ENCODE results near the gene HAPSTR1. TPM values are rescaled to one million over a fixed set of nuclear protein-coding genes. Genes with fewer than 3 reads are reported as not detected.

HAPSTR1 gene
- polyA plus RNA-seq, 1 experiment: 11.9 TPM

GRCh38 chr16:9125658-9126505 is 34.4 kb downstream of the HAPSTR1 start:
- TF ChIP-seq CTCF (IDR thresholded peaks at IDR 0.05; ENCODE audit: insufficient read depth, low read depth, low read length): no peak
- no peak for DNase-seq (ENCODE audit: low read depth)
- Histone ChIP-seq H3K4me3 (ENCODE audit: low read depth, low read length) (no peak overlapping the region), H3K36me3 (ENCODE audit: control insufficient read depth, insufficient read depth, low read length) (peaks cover 11% of the 10 kb centered on the region), H3K27me3 (ENCODE audit: control insufficient read depth, insufficient read depth, low read length) (no peaks in the 10 kb centered on the region)
- ChIA-PET POLR2A (no interaction called here), CTCF (interaction anchor here (0.7 to 4.6 kb wide), 2 partner anchors 14 to 1491 kb away, joined by 4 to 16 read pairs; no protein-coding TSS in a partner anchor)

DNA sequence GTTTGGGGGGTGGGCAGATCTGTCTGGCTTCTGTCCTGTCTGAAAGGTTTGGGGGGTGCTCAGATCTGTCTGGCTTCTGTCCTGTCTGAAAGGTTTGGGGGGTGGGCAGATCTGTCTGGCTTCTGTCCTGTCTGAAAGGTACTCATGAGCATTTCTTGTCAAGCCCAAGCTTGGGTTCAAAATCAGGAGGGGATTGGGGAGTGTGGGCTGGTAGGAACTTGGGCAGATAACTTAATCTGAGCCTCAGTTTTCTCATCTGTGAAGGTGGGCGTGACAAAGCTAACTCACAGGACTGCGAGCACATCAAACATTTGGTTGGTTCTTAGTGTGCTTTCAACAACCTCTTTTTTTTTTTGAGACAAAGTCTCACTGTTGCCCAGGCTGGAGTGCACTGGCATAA is 35.2 kb downstream of the HAPSTR1 start:
- no peak for TF ChIP-seq CTCF (IDR thresholded peaks at IDR 0.05; ENCODE audit: insufficient read depth, low read depth, low read length)
- Histone ChIP-seq H3K36me3 (ENCODE audit: control insufficient read depth, insufficient read depth, low read length) (peaks cover 11% of the 10 kb centered on the region), H3K27me3 (ENCODE audit: control insufficient read depth, insufficient read depth, low read length) (no peaks in the 10 kb centered on the region), H3K4me3 (ENCODE audit: low read depth, low read length) (no peak overlapping the region)
- ChIA-PET CTCF (interaction anchor here (0.5 to 4.6 kb wide), 3 partner anchors 13 to 1490 kb away, joined by 4 to 16 read pairs (median 6); no protein-coding TSS in a partner anchor), POLR2A (no interaction called here)
- DNase-seq (ENCODE audit: low read depth): no peak

DNA sequence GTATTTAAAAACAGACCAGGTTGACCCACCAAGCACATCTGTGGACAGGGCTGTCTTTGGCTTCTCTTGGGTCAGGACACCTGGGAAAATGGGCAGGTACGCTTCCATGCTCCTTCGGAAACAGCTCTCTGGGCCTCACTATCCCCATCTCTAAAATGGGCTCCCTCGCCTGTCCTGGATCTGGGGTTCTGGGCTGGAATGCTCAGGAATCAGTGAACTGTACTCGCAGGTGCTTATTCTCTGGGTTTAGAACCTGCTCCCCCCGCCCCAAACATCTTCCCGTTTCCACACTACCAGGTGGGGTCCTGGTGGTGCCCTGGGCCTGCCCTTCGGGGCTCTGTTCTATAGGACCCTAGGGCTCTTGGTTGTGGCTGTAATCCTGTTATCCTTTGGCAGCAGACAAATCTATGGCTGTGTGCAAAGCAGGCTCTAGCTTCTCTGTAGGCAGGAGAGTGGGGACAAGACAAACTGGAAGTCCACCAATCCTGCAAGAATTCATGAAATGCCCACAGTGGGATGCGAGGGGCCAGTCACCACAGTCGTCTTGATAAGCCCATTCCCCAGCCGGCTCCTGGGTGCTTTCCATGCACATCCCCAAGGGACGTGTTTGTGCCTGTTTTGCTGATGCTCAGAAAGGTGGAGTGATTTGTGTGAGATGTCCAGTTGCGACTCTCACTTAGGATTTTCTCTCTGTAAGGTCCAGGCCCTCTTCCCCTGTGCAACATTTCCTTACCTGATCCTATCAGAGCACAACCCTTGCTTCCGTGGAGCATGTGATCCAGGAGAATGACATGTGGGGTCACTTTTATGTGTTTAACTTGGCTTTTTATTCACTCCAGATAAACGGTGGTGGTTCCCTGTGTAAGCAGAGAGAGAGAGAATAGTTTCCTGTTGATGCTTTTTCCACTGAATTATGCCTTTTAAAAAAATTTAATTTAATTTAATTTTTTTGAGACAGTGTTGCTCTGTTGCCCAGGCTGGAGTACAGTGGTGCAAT is 37.2 kb downstream of the HAPSTR1 start:
- no peak for TF ChIP-seq CTCF (IDR thresholded peaks at IDR 0.05; ENCODE audit: insufficient read depth, low read depth, low read length)
- H3K4me3 ChIP-seq (ENCODE audit: low read depth, low read length): no peak overlapping the region
- peaks cover 6% of the 10 kb centered on the region for H3K36me3 ChIP-seq (ENCODE audit: control insufficient read depth, insufficient read depth, low read length)
- ChIA-PET POLR2A (no interaction called here), CTCF (interaction anchor here (0.6 to 4.6 kb wide), 4 partner anchors 10 to 736 kb away, joined by 3 to 16 read pairs (median 3); no protein-coding TSS in a partner anchor)
- H3K27me3 ChIP-seq (ENCODE audit: control insufficient read depth, insufficient read depth, low read length): no peaks in the 10 kb centered on the region
- no peak for DNase-seq (ENCODE audit: low read depth)

DNA sequence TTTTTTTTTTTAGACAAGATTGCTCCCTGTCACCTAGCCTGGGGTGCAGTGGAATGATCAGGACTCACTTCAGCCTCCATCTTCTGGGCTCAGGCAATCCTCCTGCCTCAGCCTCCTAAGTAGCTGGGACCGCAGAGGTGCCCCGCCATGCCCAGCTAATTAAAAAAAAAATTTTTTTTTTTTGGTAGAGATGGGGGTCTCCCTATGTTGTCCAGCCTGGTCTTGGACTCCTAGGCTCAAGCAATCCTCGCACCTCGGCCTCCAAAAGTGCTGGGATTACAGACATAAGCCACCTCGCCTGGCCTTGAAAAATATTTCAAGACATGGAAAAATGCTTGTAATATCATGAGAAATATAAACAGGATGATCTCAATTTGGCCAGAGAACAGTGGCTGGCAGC is 42.9 kb downstream of the HAPSTR1 start:
- no peak for TF ChIP-seq CTCF (IDR thresholded peaks at IDR 0.05; ENCODE audit: insufficient read depth, low read depth, low read length)
- POLR2A ChIA-PET: no interaction called here
- Histone ChIP-seq H3K36me3 (ENCODE audit: control insufficient read depth, insufficient read depth, low read length) (no peaks in the 10 kb centered on the region), H3K27me3 (ENCODE audit: control insufficient read depth, insufficient read depth, low read length) (no peaks in the 10 kb centered on the region; the same call in 1 of the 2 replicates), H3K4me3 (ENCODE audit: low read depth, low read length) (no peak overlapping the region)
- no peak for DNase-seq (ENCODE audit: low read depth)
- CTCF ChIA-PET: interaction anchor here (0.6 to 6.7 kb wide), 10 partner anchors 11 to 476 kb away, joined by 3 to 33 read pairs (median 3); no protein-coding TSS in a partner anchor
